ENCODE data around the gene COX11.
A peak's percentile ranks its signal among the peaks of the same experiment; 100 is the strongest.

Gene COX11

GRCh38 chr17:54968262-54968987, at the start of gene COX11, which contains the start of gene STXBP4:
TSS of gene COX11 (minus strand) at chr17:54968654. CDS start at chr17:54968646, 8 bp downstream.
TSS of gene STXBP4 (plus strand) at chr17:54968765. CDS start at chr17:54986220, 17,455 bp downstream.
- peak; percentile 94 for DNase-seq

GRCh38 chr17:55005520-55005919, 37.1 kb upstream of the COX11 start:
- no peak for DNase-seq

- DNase-seq = no peak
These were observed 36.0 kb upstream of the COX11 start for GRCh38 chr17:55004484-55004883.

- no peak for DNase-seq
These were observed 34.0 kb upstream of the COX11 start for GRCh38 chr17:55002458-55002857.

- no peak for DNase-seq
These were observed 28.0 kb upstream of the COX11 start for GRCh38 chr17:54996441-54996840.

- DNase-seq = peak; percentile 25
These were observed 24.6 kb upstream of the COX11 start for GRCh38 chr17:54992797-54993639.

- no peak for DNase-seq
These were observed 23.1 kb upstream of the COX11 start for GRCh38 chr17:54991567-54991966.

GRCh38 chr17:54990118-54990517, 21.7 kb upstream of the COX11 start:
- DNase-seq = no peak

GRCh38 chr17:54985476-54985875, 17.0 kb upstream of the COX11 start:
- DNase-seq = no peak

GRCh38 chr17:54983260-54983659, 14.8 kb upstream of the COX11 start:
- no peak for DNase-seq

- DNase-seq = no peak
These were observed 13.9 kb upstream of the COX11 start for GRCh38 chr17:54982399-54982798.

GRCh38 chr17:54980375-54980774, 11.9 kb upstream of the COX11 start:
- DNase-seq = no peak

GRCh38 chr17:54979657-54980056, 11.2 kb upstream of the COX11 start:
- DNase-seq = no peak

GRCh38 chr17:54977744-54978143, 9.3 kb upstream of the COX11 start:
- DNase-seq = no peak

GRCh38 chr17:54976316-54976715, 7.9 kb upstream of the COX11 start:
- DNase-seq = no peak

GRCh38 chr17:54974759-54975158, 6.3 kb upstream of the COX11 start:
- no peak for DNase-seq

GRCh38 chr17:54972406-54973138, 4.1 kb upstream of the COX11 start:
- peak; percentile 47 for DNase-seq

- no peak for DNase-seq
These were observed 3.4 kb upstream of the COX11 start for GRCh38 chr17:54971901-54972300.

GRCh38 chr17:54971147-54971546, 2.7 kb upstream of the COX11 start:
- no peak for DNase-seq

- DNase-seq = no peak
These were observed 1.5 kb upstream of the COX11 start for GRCh38 chr17:54969658-54970572.

GRCh38 chr17:54968988-54969332, 506 bp upstream of the COX11 start:
- no peak for DNase-seq

GRCh38 chr17:54967621-54968261, 713 bp downstream of the COX11 start:
- DNase-seq = no peak

All from GF-D8 (cell line).